ENCODE results near the gene IL11RA.

IL11RA gene

DNA sequence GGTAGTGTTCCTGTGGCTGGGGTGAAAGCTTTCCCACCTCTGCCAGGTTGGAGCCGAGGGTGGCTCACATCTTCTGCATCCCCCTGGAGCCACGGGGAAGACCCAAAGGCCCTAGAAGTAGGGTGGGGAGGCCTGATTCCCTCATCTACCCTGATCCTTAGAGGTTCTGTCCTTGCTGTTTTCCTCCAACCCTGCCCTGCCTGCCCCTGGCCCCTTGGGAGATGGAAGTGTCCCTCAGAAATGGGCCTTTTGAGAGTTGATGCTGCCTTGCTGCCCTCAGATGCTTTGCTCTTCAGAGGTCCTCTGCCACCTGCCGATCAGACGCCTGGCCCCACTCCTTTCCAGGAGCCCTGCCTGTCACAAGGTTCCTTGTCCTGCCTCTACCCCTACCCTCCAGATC is 32.8 kb downstream of the IL11RA start:
- Histone ChIP-seq H2AFZ (ENCODE audit: low read depth, low read length, severe bottlenecking) (no peak overlapping the region), H3K9me2 (replicated peaks; ENCODE audit: insufficient read depth, low read length) (no peaks in the 10 kb centered on the region), H3K27me3 (ENCODE audit: low read length) (no peaks in the 10 kb centered on the region), H3K36me3 (ENCODE audit: low read length) (no peaks in the 10 kb centered on the region), H4K20me1 (ENCODE audit: low read depth, low read length) (no peaks in the 10 kb centered on the region), H3K9ac (ENCODE audit: low read length) (no peak overlapping the region), H3K79me2 (ENCODE audit: insufficient read depth, low read length) (no peaks in the 10 kb centered on the region), H3K4me3 (ENCODE audit: insufficient read depth, low read length, poor library complexity, severe bottlenecking) (no peak overlapping the region), H3F3A (ENCODE audit: insufficient read depth) (no peaks in the 10 kb centered on the region), H3K9me3 (ENCODE audit: insufficient read depth, low read length) (no peaks in the 10 kb centered on the region), H3K4me2 (ENCODE audit: low read depth, low read length, poor library complexity, severe bottlenecking) (no peak overlapping the region), H3K27ac (ENCODE audit: low read depth, low read length) (no peak overlapping the region)
- no peak for TF ChIP-seq EZH2phosphoT487 (conservative IDR thresholded peaks at IDR 0.05; ENCODE audit: low read length)
- TF ChIP-seq, protein P1, sequence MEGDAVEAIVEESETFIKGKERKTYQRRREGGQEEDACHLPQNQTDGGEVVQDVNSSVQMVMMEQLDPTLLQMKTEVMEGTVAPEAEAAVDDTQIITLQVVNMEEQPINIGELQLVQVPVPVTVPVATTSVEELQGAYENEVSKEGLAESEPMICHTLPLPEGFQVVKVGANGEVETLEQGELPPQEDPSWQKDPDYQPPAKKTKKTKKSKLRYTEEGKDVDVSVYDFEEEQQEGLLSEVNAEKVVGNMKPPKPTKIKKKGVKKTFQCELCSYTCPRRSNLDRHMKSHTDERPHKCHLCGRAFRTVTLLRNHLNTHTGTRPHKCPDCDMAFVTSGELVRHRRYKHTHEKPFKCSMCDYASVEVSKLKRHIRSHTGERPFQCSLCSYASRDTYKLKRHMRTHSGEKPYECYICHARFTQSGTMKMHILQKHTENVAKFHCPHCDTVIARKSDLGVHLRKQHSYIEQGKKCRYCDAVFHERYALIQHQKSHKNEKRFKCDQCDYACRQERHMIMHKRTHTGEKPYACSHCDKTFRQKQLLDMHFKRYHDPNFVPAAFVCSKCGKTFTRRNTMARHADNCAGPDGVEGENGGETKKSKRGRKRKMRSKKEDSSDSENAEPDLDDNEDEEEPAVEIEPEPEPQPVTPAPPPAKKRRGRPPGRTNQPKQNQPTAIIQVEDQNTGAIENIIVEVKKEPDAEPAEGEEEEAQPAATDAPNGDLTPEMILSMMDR (IDR thresholded peaks at IDR 0.05; ENCODE audit: insufficient read depth, low read length, poor library complexity, severe bottlenecking) = no peak

DNA sequence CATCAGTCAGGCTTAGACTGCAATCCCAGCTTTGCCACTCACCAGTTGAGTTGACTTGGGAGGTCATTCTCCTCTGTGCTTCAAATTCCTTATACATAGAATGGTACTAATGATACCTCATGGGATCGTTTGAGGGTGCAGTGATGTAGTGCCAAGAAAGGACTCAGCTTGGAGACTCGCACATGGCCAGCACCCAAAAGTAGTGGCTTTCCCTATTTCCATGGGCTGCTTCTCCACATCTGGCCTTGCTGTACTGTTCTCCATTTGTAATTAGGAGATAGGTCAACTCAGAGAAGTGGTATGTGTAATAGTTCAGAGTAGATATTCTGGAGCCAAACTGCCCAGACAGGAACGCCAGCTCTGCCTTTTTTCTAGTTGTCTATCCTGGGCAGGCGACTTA is 33.6 kb downstream of the IL11RA start:
- Histone ChIP-seq H3K79me2 (ENCODE audit: insufficient read depth, low read length) (no peaks in the 10 kb centered on the region), H4K20me1 (ENCODE audit: low read depth, low read length) (no peaks in the 10 kb centered on the region), H3K9me3 (ENCODE audit: insufficient read depth, low read length) (no peaks in the 10 kb centered on the region), H3K9me2 (replicated peaks; ENCODE audit: insufficient read depth, low read length) (no peaks in the 10 kb centered on the region), H3F3A (ENCODE audit: insufficient read depth) (no peaks in the 10 kb centered on the region), H3K4me3 (ENCODE audit: insufficient read depth, low read length, poor library complexity, severe bottlenecking) (no peak overlapping the region), H3K36me3 (ENCODE audit: low read length) (no peaks in the 10 kb centered on the region), H3K4me2 (ENCODE audit: low read depth, low read length, poor library complexity, severe bottlenecking) (no peak overlapping the region), H3K9ac (ENCODE audit: low read length) (no peak overlapping the region), H3K27me3 (ENCODE audit: low read length) (no peaks in the 10 kb centered on the region), H2AFZ (ENCODE audit: low read depth, low read length, severe bottlenecking) (no peak overlapping the region), H3K27ac (ENCODE audit: low read depth, low read length) (no peak overlapping the region)
- TF ChIP-seq, protein P1 (IDR thresholded peaks at IDR 0.05; ENCODE audit: insufficient read depth, low read length, poor library complexity, severe bottlenecking) = no peak
- TF ChIP-seq EZH2phosphoT487 (conservative IDR thresholded peaks at IDR 0.05; ENCODE audit: low read length) = no peak

DNA sequence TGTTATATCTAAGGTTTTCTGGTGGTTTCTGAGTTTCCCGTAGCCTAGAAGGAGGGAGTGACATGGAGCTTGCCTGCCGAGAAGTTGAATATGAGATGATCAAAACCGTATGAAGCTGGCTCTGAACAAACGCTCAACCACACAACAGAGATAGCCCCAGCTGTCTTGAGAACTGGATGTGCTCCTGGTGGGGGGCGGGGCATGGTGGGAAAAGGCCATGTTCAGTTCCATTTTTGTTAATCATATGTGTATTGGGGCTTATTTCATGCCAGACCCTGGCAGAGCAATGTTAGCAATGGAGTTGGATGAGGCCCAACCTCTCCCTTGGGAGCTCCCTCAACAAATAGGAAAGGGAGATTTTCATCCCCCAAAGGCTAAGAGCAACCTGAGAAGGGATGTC is 34.2 kb downstream of the IL11RA start:
- H3K36me3 ChIP-seq (ENCODE audit: low read length) = no peaks in the 10 kb centered on the region
- no peak for TF ChIP-seq EZH2phosphoT487 (conservative IDR thresholded peaks at IDR 0.05; ENCODE audit: low read length)
- TF ChIP-seq, protein P1 (IDR thresholded peaks at IDR 0.05; ENCODE audit: insufficient read depth, low read length, poor library complexity, severe bottlenecking) = no peak

More for the DNA sequence above, 34.2 kb downstream of the IL11RA start:
- H3K4me2 ChIP-seq (ENCODE audit: low read depth, low read length, poor library complexity, severe bottlenecking) = no peak overlapping the region
- H3K9me3 ChIP-seq (ENCODE audit: insufficient read depth, low read length) = no peaks in the 10 kb centered on the region
- H3K9me2 ChIP-seq (replicated peaks; ENCODE audit: insufficient read depth, low read length) = no peaks in the 10 kb centered on the region
- H3K4me3 ChIP-seq (ENCODE audit: insufficient read depth, low read length, poor library complexity, severe bottlenecking) = no peak overlapping the region
- H3K79me2 ChIP-seq (ENCODE audit: insufficient read depth, low read length) = no peaks in the 10 kb centered on the region
- no peaks in the 10 kb centered on the region for H3K27me3 ChIP-seq (ENCODE audit: low read length)
- H2AFZ ChIP-seq (ENCODE audit: low read depth, low read length, severe bottlenecking) = no peak overlapping the region
- no peaks in the 10 kb centered on the region for H3F3A ChIP-seq (ENCODE audit: insufficient read depth)
- H3K27ac ChIP-seq (ENCODE audit: low read depth, low read length) = no peak overlapping the region
- no peaks in the 10 kb centered on the region for H4K20me1 ChIP-seq (ENCODE audit: low read depth, low read length)
- no peak overlapping the region for H3K9ac ChIP-seq (ENCODE audit: low read length)
